Gastroesophageal sphincter (tissue), 3 donors: ENCODE data around the gene UVSSA.

Experiments used
- CTCF ChIP-seq, 4 experiments: fragments of 200-600 bp in 2 of 4; fragments of 450-650 bp in 2 of 4; sonication (generic) in 1 of 4; IDR thresholded peaks; one replicate each; pipeline ENCODE4 v1.5.1; 2017 to 2019; ENCODE audit warnings: antibody characterized with exemption in 4 of 4, mild to moderate bottlenecking in 2 of 4, moderate library complexity in 2 of 4
- EP300 ChIP-seq: sonication (generic); formaldehyde crosslinking; IDR thresholded peaks from one replicate; pipeline ENCODE4 v1.6.1; 2017; ENCODE audit warnings: antibody characterized with exemption, mild to moderate bottlenecking
- POLR2A ChIP-seq, 2 donors: fragments of 450-650 bp; IDR thresholded peaks; one replicate each; pipeline ENCODE4 v1.6.1; 2017; ENCODE audit warnings: antibody characterized with exemption in 2 of 2, mild to moderate bottlenecking in 2 of 2, moderate library complexity in 1 of 2
- POLR2AphosphoS5 ChIP-seq: sonication (generic); formaldehyde crosslinking; IDR thresholded peaks from one replicate; pipeline ENCODE4 v1.6.1; 2017; ENCODE audit warnings: antibody characterized with exemption

GRCh38 chr4:1302159-1302558 lies 44.8 kb upstream of the UVSSA start:
- TF ChIP-seq CTCF (IDR thresholded peaks at IDR 0.05) (no peak), POLR2A (IDR thresholded peaks at IDR 0.05) (no peak), POLR2AphosphoS5 (no peak), EP300 (no peak)
